NB4 (cell line): Measurements from ENCODE around the gene CCDC172.

Experiments used
- DNase-seq: peaks from one replicate; pipeline ENCODE4 v3.0.0; 2010; ENCODE audit warnings: low read depth
- H3K4me3 ChIP-seq: one replicate; pipeline ENCODE4 v1.5.1; 2011; ENCODE audit warnings: mild to moderate bottlenecking, low read depth, low read length, moderate library complexity
- MYC ChIP-seq: IDR thresholded peaks from 2 replicates; pipeline ENCODE4 v1.6.1; 2011; ENCODE audit warnings: low read depth, low read length
- POLR2A ChIP-seq: IDR thresholded peaks from 2 replicates; pipeline ENCODE4 v1.6.1; 2011; ENCODE audit warnings: mild to moderate bottlenecking; ENCODE audit not compliant: insufficient read length; ENCODE audit errors: extremely low read depth
- TF ChIP-seq, protein P1 (sequence below): IDR thresholded peaks from one replicate; pipeline ENCODE4 v1.5.1; 2012; ENCODE audit warnings: low read depth, low read length
- TF ChIP-seq, protein P2 (sequence below): IDR thresholded peaks from 2 replicates; pipeline ENCODE4 v1.6.1; 2011; ENCODE audit warnings: low read depth, low read length

CCDC172 gene

DNA sequence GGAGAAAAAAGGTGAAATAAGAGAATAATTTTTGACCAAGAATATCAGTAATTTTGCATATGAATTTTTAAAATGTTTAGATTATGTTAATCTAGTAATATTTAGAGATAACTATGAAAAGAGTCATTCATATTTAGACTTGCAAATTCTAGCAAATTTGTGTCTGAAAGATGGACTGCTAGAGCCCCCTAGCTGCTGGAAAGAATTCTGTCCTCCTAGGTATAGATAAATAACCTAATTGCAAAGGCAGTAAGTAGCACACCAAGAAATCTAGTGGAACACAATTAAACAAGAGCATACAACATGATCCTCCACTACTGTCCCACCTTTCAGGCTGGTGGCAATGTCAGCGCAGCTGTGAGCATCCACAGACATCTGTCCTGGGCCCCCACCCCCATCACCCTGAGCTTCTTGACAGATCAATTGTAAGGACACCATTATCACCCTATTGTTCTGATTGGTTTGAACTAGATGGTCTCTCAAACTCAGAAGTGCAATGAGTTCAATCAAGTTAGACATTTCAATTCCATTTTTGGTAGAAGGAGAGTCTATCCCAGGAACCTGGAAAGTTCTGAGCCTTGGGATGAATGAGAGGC, 36.2 kb upstream of the CCDC172 start:
- peak; percentile 56 for DNase-seq

DNA sequence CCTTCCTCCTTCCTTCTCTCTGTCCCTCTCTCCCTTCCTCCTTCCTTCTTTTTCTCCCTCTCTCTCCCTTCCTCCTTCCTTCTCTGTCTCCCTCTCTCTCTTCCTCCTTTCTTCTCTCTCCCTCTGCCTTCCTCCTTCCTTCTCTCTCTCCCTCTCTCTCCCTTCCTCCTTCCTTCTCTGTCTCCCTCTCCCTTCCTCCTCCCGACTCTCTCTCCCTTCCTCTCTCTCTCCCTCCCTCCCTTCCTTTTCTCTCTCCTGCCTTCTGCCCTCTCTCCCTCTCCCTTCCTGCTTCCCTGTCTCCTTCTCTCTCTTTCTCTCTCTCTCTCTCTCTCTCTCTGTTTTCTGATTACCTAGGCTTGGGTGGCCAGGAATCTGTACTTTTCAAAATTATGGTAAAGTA, 34.6 kb upstream of the CCDC172 start:
- DNase-seq: no peak
- TF ChIP-seq MYC (no peak), POLR2A (no peak)
- TF ChIP-seq, protein P1, sequence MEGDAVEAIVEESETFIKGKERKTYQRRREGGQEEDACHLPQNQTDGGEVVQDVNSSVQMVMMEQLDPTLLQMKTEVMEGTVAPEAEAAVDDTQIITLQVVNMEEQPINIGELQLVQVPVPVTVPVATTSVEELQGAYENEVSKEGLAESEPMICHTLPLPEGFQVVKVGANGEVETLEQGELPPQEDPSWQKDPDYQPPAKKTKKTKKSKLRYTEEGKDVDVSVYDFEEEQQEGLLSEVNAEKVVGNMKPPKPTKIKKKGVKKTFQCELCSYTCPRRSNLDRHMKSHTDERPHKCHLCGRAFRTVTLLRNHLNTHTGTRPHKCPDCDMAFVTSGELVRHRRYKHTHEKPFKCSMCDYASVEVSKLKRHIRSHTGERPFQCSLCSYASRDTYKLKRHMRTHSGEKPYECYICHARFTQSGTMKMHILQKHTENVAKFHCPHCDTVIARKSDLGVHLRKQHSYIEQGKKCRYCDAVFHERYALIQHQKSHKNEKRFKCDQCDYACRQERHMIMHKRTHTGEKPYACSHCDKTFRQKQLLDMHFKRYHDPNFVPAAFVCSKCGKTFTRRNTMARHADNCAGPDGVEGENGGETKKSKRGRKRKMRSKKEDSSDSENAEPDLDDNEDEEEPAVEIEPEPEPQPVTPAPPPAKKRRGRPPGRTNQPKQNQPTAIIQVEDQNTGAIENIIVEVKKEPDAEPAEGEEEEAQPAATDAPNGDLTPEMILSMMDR: no peak
- TF ChIP-seq, protein P2, sequence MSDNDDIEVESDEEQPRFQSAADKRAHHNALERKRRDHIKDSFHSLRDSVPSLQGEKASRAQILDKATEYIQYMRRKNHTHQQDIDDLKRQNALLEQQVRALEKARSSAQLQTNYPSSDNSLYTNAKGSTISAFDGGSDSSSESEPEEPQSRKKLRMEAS: no peak
- no peak overlapping the region for H3K4me3 ChIP-seq

More for the DNA sequence above, 36.2 kb upstream of the CCDC172 start:
- no peak overlapping the region for H3K4me3 ChIP-seq
- TF ChIP-seq, protein P1: peak; percentile 55
- no peak for TF ChIP-seq MYC

DNA sequence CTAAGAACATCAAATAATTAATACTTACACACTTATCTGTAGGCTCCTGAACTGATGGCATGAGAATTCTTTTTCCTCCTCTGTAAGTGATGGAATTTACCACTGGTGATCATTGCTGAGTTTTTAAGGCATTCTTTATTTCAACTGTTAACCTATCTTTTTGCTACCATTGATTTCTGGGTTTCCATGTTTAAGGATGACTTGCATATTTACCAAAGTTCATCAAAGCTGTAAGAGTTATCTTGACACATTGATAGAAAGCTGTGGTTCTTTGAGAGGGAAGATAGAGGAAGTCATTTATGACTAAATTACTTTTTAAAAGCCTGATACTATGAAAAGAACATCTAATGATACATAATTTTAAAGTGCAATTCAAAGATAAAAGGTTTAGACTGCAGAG, 31.8 kb upstream of the CCDC172 start:
- TF ChIP-seq, protein P2: no peak
- TF ChIP-seq POLR2A: no peak
- TF ChIP-seq, protein P1: no peak
- TF ChIP-seq MYC: no peak
- no peak for DNase-seq
- no peak overlapping the region for H3K4me3 ChIP-seq

DNA sequence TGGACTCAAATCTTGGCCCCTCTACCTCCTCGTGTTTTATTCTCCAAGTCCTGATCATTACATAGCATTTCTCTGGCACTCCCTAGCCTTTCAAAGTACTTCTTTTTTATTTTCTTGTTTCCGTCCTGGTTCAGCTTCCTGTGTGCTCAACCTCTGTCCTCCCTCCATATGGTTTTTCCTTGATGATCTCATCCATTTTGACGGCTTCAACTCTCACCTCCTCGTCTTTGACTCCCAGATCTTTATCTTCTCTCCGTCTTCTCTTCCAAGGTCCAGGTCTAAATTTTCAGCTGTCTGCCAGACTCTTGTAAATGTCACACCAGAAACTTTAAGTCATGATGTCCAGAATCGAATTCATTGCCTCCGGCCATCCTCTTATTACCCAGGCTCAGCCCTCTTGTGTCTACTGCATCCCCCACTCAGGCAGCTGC, 27.9 kb upstream of the CCDC172 start:
- H3K4me3 ChIP-seq: no peak overlapping the region
- TF ChIP-seq POLR2A: no peak
- TF ChIP-seq MYC: no peak
- TF ChIP-seq, protein P1: no peak
- TF ChIP-seq, protein P2: no peak
- DNase-seq: no peak

DNA sequence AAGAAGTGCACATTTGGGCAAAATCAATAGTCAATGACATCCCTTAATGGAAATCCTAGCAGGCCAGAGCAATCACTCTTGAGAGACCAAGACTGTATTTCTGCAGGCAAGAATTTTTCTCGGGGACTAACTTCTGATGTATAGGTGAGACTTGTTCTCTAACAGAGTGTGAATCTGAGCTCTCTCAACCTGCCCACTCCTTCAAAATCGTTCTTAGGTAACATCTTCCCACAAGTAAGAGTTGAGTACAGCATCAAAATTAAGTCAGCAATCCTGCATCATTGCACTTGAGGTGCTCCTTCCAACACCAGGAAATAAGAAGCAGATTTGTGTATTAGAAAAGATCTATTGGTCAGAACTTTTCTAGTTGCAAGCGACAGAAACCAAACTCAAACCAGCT, 25.7 kb upstream of the CCDC172 start:
- TF ChIP-seq MYC: no peak
- TF ChIP-seq, protein P2: no peak
- no peak for TF ChIP-seq POLR2A
- TF ChIP-seq, protein P1: no peak
- H3K4me3 ChIP-seq: no peak overlapping the region
- DNase-seq: no peak

DNA sequence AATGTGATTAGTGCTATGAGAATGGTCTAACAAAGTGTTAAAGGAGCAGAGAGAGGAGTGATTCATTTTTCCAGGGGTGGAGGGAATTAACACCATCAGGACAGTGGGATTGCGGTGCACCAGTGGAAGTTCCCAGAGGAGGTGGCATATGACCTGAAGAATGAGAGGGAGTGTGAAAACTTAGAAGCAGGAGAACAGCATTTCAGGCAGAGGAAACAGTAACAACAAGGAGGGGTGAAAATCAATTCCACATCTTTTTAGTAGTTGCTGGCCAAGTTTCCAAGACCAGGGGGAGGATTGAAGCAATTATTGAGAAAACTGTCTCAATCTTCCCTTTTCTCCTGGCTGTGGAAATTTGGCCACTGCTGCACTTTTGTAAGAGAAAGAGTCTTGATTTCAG, 23.7 kb upstream of the CCDC172 start:
- no peak overlapping the region for H3K4me3 ChIP-seq
- TF ChIP-seq, protein P1: no peak
- TF ChIP-seq MYC: no peak
- TF ChIP-seq, protein P2: no peak
- no peak for TF ChIP-seq POLR2A
- DNase-seq: no peak
